Transverse colon (tissue), 4 donors: ENCODE measurements around the gene PRPF8. TPM values are rescaled to one million over a fixed set of nuclear protein-coding genes. Genes with fewer than 3 reads are reported as not detected.

Source experiments
- DNase-seq: peaks from one replicate; pipeline ENCODE4 v3.0.0-alpha.2; 2019
- H3K27ac ChIP-seq, 4 donors: fragments of 200-600 bp; sonication (generic); 2 replicates each; pipeline ENCODE4 v1.5.1; 2016 to 2018; ENCODE audit warnings: inconsistent platforms in 4 of 4
- H3K27me3 ChIP-seq: fragments of 200-600 bp; sonication (generic); 2 replicates; pipeline ENCODE4 v1.5.1; 2017; ENCODE audit warnings: inconsistent platforms
- H3K36me3 ChIP-seq, 4 donors: fragments of 200-600 bp; sonication (generic); 2 replicates each; pipeline ENCODE4 v1.5.1; 2017 to 2019; ENCODE audit warnings: inconsistent platforms in 4 of 4
- H3K4me1 ChIP-seq, 4 donors: fragments of 200-600 bp; sonication (generic); 2 replicates each; pipeline ENCODE4 v1.5.1; 2017 to 2020; ENCODE audit warnings: inconsistent platforms in 4 of 4
- H3K4me3 ChIP-seq, 4 donors: fragments of 200-600 bp; sonication (generic); 1 replicate in 1 of 4; 2 replicates in 3 of 4; pipeline versions ENCODE4 v1.5.1 to v1.6.1; 2017 to 2019; ENCODE audit warnings: inconsistent platforms in 4 of 4
- H3K9me3 ChIP-seq, 2 donors: fragments of 200-600 bp; sonication (generic); 2 replicates each; pipeline ENCODE4 v1.5.1; 2017 to 2019; ENCODE audit warnings: inconsistent platforms in 2 of 2
- EP300 ChIP-seq: sonication (generic); formaldehyde crosslinking; IDR thresholded peaks from one replicate; pipeline ENCODE4 v1.6.1; 2017; ENCODE audit warnings: antibody characterized with exemption, low read depth
- POLR2A ChIP-seq: fragments of 450-650 bp; IDR thresholded peaks from one replicate; pipeline ENCODE4 v1.6.1; 2016; ENCODE audit warnings: antibody characterized with exemption, mild to moderate bottlenecking, moderate library complexity
- POLR2AphosphoS5 ChIP-seq, 3 donors: sonication (generic); formaldehyde crosslinking; IDR thresholded peaks; one replicate each; pipeline ENCODE4 v1.6.1; 2016; ENCODE audit warnings: antibody characterized with exemption in 3 of 3
- WGBS, 2 donors: methylation state at CpG; one replicate each; pipeline ENCODE4 v1.1.5; 2018; ENCODE audit warnings: low coverage in 1 of 2; 5-methylcytosine and 5-hydroxymethylcytosine counted together
- in situ Hi-C, 4 donors: fragments of 200-750 bp; cut with MboI; loops; one replicate each; pipeline versions ENCODE4 v1.15.0 to v1.15.1; 2017; ENCODE audit warnings: low sequenced_read_pairs in 3 of 4, low pct_ligation_motif_present in 1 of 4, low pct_unique_long_range_greater_than_20kb in 1 of 4
- intact Hi-C: fragments of 100-400 bp; cut with DNase I; formaldehyde crosslinking; loops from one replicate; pipeline ENCODE4 v1.15.1; 2023; ENCODE audit warnings: low total_unique reads
- total RNA-seq, 4 donors: library from RNA; depleted of rRNA; stranded (reverse); fragments of >200 nt; gene quantifications; one replicate each; pipeline ENCODE4 v1.1.0, GENCODE V29; 2016
- TF ChIP-seq, protein P1 (sequence below), 5 experiments: fragments of 200-600 bp in 3 of 5; fragments of 450-650 bp in 2 of 5; sonication (generic) in 3 of 5; IDR thresholded peaks; 1 replicate in 2 of 5; 2 replicates in 3 of 5; pipeline ENCODE4 v1.5.1; 2016 to 2017; ENCODE audit warnings: antibody characterized with exemption in 5 of 5, inconsistent platforms in 3 of 5, mild to moderate bottlenecking in 2 of 5, moderate library complexity in 1 of 5

Gene PRPF8
- total RNA-seq, 4 donors from 2014 or later = 155 to 410 (median 169) TPM

DNA sequence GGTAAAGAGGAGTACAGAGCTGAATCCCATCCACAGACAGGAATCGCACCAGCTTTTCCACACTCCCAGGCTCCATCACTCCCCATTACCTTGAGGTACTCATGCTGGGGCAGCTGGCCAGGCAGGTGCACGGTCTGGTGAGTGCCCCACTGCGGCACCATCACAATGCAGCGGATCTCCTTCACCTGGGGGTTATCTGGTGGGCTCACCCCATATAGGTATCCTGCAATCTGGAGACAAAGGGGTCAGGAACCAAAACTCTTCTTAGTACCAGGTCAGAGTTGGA lies 33.2 kb downstream of the PRPF8 start:
- in situ Hi-C loops = loop anchor here in 1 of 4 donors (25.0 kb wide), 1 partner anchor 386 kb away; the partner anchor contains the start of genes DPH1, OVCA2 and RTN4RL1
- no peaks in the 10 kb centered on the region for H3K9me3 ChIP-seq
- intact Hi-C loops = loop anchor here (10.0 kb wide), 1 partner anchor 63 kb away; the partner anchor contains the start of gene TLCD2
- no peak for DNase-seq
- TF ChIP-seq, protein P1, sequence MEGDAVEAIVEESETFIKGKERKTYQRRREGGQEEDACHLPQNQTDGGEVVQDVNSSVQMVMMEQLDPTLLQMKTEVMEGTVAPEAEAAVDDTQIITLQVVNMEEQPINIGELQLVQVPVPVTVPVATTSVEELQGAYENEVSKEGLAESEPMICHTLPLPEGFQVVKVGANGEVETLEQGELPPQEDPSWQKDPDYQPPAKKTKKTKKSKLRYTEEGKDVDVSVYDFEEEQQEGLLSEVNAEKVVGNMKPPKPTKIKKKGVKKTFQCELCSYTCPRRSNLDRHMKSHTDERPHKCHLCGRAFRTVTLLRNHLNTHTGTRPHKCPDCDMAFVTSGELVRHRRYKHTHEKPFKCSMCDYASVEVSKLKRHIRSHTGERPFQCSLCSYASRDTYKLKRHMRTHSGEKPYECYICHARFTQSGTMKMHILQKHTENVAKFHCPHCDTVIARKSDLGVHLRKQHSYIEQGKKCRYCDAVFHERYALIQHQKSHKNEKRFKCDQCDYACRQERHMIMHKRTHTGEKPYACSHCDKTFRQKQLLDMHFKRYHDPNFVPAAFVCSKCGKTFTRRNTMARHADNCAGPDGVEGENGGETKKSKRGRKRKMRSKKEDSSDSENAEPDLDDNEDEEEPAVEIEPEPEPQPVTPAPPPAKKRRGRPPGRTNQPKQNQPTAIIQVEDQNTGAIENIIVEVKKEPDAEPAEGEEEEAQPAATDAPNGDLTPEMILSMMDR (IDR thresholded peaks at IDR 0.05) = no peak
- no peak for TF ChIP-seq EP300
- no peak for TF ChIP-seq POLR2A
- TF ChIP-seq POLR2AphosphoS5 (IDR thresholded peaks at IDR 0.05) = no peak
- no peak overlapping the region for H3K4me3 ChIP-seq
- WGBS, 2 donors = 93% methylated on average over 4 of the region's 4 CpGs; no CpG with 5 or more reads in 1 of the 2 donors
- H3K27ac ChIP-seq = peak overlapping the region; percentile 97 to 100 (median 100)
- H3K4me1 ChIP-seq = peaks cover 24 to 35% (median 31%) of the 10 kb centered on the region in 4 donors
- H3K27me3 ChIP-seq = no peaks in the 10 kb centered on the region
- H3K36me3 ChIP-seq = peaks cover 0 to 59% (median 25%) of the 10 kb centered on the region in 4 donors

DNA sequence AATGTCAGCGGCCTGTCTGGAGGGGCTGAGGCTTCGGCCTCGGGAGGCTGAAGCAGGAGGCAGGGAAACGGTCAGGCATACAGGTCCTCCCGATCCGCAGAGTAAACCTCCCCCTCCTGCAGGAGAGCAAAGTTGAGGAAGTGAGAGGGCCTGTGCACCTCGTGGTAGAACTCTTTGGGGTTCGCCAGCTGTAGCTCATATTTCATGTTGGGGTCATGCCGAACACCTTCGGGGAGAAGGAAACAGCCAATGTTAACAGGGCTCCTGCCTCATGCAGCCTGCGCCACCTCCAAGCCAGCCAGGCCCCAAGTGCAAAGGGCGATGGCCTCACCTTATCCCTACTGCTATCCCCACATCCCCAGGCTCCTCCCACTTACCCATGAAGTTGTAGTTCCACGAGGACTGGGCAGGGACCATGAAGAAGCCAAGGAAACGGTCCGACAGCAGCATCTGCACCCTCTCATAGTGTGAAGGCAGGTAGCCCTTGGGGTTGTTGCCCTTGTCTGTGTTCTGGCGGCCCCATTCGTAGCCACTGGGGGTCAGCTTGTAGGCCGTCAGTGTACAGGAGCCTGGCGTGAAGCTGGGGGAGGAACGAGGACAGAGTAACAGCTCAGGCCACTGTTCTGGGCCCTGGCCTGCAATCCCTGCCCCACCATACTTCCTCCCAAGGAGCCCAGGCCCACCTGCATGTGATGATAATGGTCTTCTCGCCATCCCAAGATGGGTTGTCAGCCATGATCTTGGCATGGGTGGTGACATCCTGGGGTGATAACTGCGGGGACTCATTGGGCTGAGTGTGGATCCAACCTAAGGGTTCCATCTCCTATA lies 33.7 kb downstream of the PRPF8 start:
- peak overlapping the region in 2 of 4 donors; percentile 77 for H3K4me3 ChIP-seq
- TF ChIP-seq EP300 (no peak), POLR2A (peak; percentile 53), POLR2AphosphoS5 (IDR thresholded peaks at IDR 0.05) (peak; percentile 22 to 80 (median 66))
- TF ChIP-seq, protein P1 (IDR thresholded peaks at IDR 0.05) = no peak
- intact Hi-C loops = loop anchor here (10.0 kb wide), 1 partner anchor 64 kb away; the partner anchor contains the start of gene TLCD2
- in situ Hi-C loops = loop anchor here in 1 of 4 donors (25.0 kb wide), 1 partner anchor 386 kb away; the partner anchor contains the start of genes DPH1, OVCA2 and RTN4RL1
- no peaks in the 10 kb centered on the region for H3K27me3 ChIP-seq
- peak overlapping the region; percentile 97 to 100 (median 100) for H3K27ac ChIP-seq
- H3K9me3 ChIP-seq = no peaks in the 10 kb centered on the region
- peaks cover 24 to 35% (median 31%) of the 10 kb centered on the region in 4 donors for H3K4me1 ChIP-seq
- H3K36me3 ChIP-seq = peaks cover 0 to 53% (median 23%) of the 10 kb centered on the region in 4 donors
- WGBS, 2 donors = 71 to 79% methylated on average over 4 to 22 of the region's 22 CpGs
- DNase-seq = peak; percentile 54

DNA sequence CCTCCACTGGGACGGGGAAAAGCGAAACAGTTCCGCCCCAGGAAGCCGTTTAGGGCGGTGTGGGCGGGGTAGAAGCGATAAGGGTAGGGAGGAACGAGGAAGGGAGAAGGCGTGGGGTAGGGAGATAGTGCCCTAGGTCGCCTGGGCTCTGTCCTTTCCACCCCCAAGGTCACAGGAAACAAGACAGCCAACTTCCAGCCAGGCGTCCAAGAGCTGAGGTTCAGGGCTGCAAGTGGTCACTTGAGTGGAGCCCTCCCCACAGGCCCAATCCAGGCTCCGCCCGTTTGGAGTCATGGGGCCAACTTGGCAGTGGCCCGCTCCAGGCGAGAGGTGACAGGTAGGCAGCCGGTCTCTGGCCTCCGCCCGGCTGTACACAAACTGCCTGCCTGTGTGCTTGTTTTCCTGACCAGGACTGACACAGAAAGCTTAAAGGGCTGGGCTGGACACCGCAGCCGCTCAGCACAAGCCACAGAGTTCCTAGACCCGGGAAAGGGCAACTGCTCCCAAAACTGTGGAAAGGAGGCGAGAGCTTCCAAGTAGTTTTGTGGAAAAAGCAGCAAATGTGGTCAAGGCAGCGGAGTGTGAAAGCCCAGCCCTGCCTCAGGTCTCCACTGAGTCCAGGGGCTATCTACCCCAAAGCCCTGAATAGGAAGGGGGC lies 34.7 kb downstream of the PRPF8 start, which contains the start of gene RILP:
Gene RILP, minus strand, starts transcription at position 23 of the 658 bp plus-strand sequence. CDS start 62 bp downstream, outside the sequence.
- in situ Hi-C loops = loop anchor here in 1 of 4 donors (25.0 kb wide), 1 partner anchor 387 kb away; the partner anchor contains the start of genes DPH1, OVCA2 and RTN4RL1
- Histone ChIP-seq H3K36me3 (peaks cover 0 to 43% (median 18%) of the 10 kb centered on the region in 4 donors), H3K4me3 (peak within 1 kb of the TSS; percentile 62 to 88 (median 77)), H3K9me3 (no peaks in the 10 kb centered on the region), H3K27ac (peak within 1 kb of the TSS; percentile 97 to 100 (median 100)), H3K27me3 (no peaks in the 10 kb centered on the region), H3K4me1 (peaks cover 24 to 35% (median 31%) of the 10 kb centered on the region in 4 donors)
- TF ChIP-seq, protein P1 (IDR thresholded peaks at IDR 0.05) = no peak
- TF ChIP-seq POLR2A (peak; percentile 64), EP300 (no peak), POLR2AphosphoS5 (IDR thresholded peaks at IDR 0.05) (peak; percentile 61 to 86 (median 82))
- intact Hi-C loops = loop anchor here (5.0 to 10.0 kb wide), 2 partner anchors 65 to 78 kb away; partner anchors contain the start of gene TLCD2
- DNase-seq = peak; percentile 91
- 20% methylated on average over 23 of the region's 23 CpGs; no CpG with 5 or more reads in 1 of the 2 donors for WGBS, 2 donors
